NCI-H2227 (cell line): ENCODE results near the gene COQ2.
A peak's percentile ranks its signal among the peaks of the same experiment; 100 is the strongest.
"Not testable (repeated sequence)": the region's sequence is repeated elsewhere in the genome, so short reads cannot be mapped to it uniquely, and the experiment has no call there.

ENCODE experiments used
- DNase-seq: peaks from one replicate; lab custom pipeline; 2025; ENCODE audit not compliant: unreplicated experiment; lab: John Stamatoyannopoulos, UW

The COQ2 gene

GRCh38 chr4:83284193-83285054 lies at the start of gene COQ2:
Gene COQ2, minus strand, starts transcription at chr4:83284798. Its CDS starts 34 bp downstream, at chr4:83284764.
- peak; percentile 91 for DNase-seq

GRCh38 chr4:83331956-83332355 lies 47.4 kb upstream of the COQ2 start:
- DNase-seq, result no peak

GRCh38 chr4:83329521-83330110 lies 45.0 kb upstream of the COQ2 start:
- no peak for DNase-seq

GRCh38 chr4:83328521-83329187 lies 44.1 kb upstream of the COQ2 start:
- no peak for DNase-seq

- no peak for DNase-seq
Measured at GRCh38 chr4:83326546-83326945, 41.9 kb upstream of the COQ2 start.

GRCh38 chr4:83325306-83325705 lies 40.7 kb upstream of the COQ2 start:
- not testable (repeated sequence) for DNase-seq

- no peak for DNase-seq
Measured at GRCh38 chr4:83323136-83323535, 38.5 kb upstream of the COQ2 start.

GRCh38 chr4:83320548-83320947 lies 36.0 kb upstream of the COQ2 start:
- DNase-seq, result no peak

GRCh38 chr4:83318666-83319065 lies 34.1 kb upstream of the COQ2 start:
- no peak for DNase-seq

- DNase-seq, result no peak
Measured at GRCh38 chr4:83317671-83318070, 33.1 kb upstream of the COQ2 start.

- no peak for DNase-seq
Measured at GRCh38 chr4:83316459-83317165, 32.0 kb upstream of the COQ2 start.

- DNase-seq, result no peak
Measured at GRCh38 chr4:83315341-83315870, 30.8 kb upstream of the COQ2 start.

GRCh38 chr4:83308672-83309071 lies 24.1 kb upstream of the COQ2 start:
- no peak for DNase-seq

- DNase-seq, result no peak
Measured at GRCh38 chr4:83307920-83308319, 23.3 kb upstream of the COQ2 start.

GRCh38 chr4:83305187-83305586 lies 20.6 kb upstream of the COQ2 start:
- DNase-seq, result no peak

GRCh38 chr4:83297548-83298260 lies 13.1 kb upstream of the COQ2 start:
- no peak for DNase-seq

- no peak for DNase-seq
Measured at GRCh38 chr4:83293305-83294046, 8.9 kb upstream of the COQ2 start.

- DNase-seq, result not testable (repeated sequence)
Measured at GRCh38 chr4:83290059-83290774, 5.6 kb upstream of the COQ2 start.

GRCh38 chr4:83288381-83288780 lies 3.8 kb upstream of the COQ2 start:
- not testable (repeated sequence) for DNase-seq
